IMR-90 (cell line): ENCODE measurements around the gene DSC3. TPM values are rescaled to one million over a fixed set of nuclear protein-coding genes. Genes with fewer than 3 reads are reported as not detected.

Experiments used
- ATAC-seq: fragments of 200-7000 bp; cut with Tn5 transposase; 2 replicates; pipeline ENCODE4 v1.9.1; 2020; ENCODE audit warnings: low read depth, mild to moderate bottlenecking, moderate library complexity
- BruUV-seq: library from RNA; stranded (reverse); fragments of 400-500 nt; replicated peaks from 2 replicates; lab custom pipeline; 2021; lab: Mats Ljungman, UMichigan
- CTCF ChIA-PET: fragments of 300-600 bp; formaldehyde crosslinking; extraction: SDS; loops from one replicate; lab custom pipeline; 2021; ENCODE audit warnings: antibody characterized with exemption; lab: Yijun Ruan, JAX
- POLR2A ChIA-PET: fragments of 300-600 bp; sonication (Branson Sonifier 250); formaldehyde crosslinking; loops from one replicate; lab custom pipeline; 2022; ENCODE audit warnings: antibody characterized with exemption; ENCODE audit not compliant: unreplicated experiment; lab: Charles Lee
- DNase-seq: peaks from one replicate; pipeline ENCODE4 v3.0.0; 2013
- H2AFZ ChIP-seq: replicated peaks from 2 replicates; pipeline ENCODE3; 2013; ENCODE audit warnings: low read length, mild to moderate bottlenecking; ENCODE audit not compliant: poor library complexity
- H2AK5ac ChIP-seq: 2 replicates; pipeline ENCODE4 v1.6.1; 2013; ENCODE audit warnings: low read depth, low read length, inconsistent platforms
- H2AK9ac ChIP-seq: replicated peaks from 2 replicates; pipeline ENCODE3; 2013; ENCODE audit warnings: mild to moderate bottlenecking, low read depth, low read length, moderate library complexity; ENCODE audit not compliant: poor library complexity
- H2BK120ac ChIP-seq: 2 replicates; pipeline ENCODE4 v1.6.1; 2013; ENCODE audit warnings: low read depth, low read length, inconsistent platforms
- H2BK15ac ChIP-seq: 3 replicates; pipeline ENCODE4 v1.6.1; 2013; ENCODE audit warnings: low read depth, low read length, inconsistent platforms
- H2BK20ac ChIP-seq: 2 replicates; pipeline ENCODE4 v1.6.1; 2013; ENCODE audit warnings: low read depth, mild to moderate bottlenecking, inconsistent platforms, low read length, moderate library complexity
- H2BK5ac ChIP-seq: 2 replicates; pipeline ENCODE4 v1.6.1; 2013; ENCODE audit warnings: mild to moderate bottlenecking, low read depth, low read length, inconsistent platforms; ENCODE audit not compliant: poor library complexity, severe bottlenecking
- H3K14ac ChIP-seq: replicated peaks from 2 replicates; pipeline ENCODE4 v1.6.1; 2013; ENCODE audit warnings: low read depth, low read length, inconsistent platforms
- H3K18ac ChIP-seq: 2 replicates; pipeline ENCODE4 v1.6.1; 2013; ENCODE audit warnings: low read depth, low read length, control low read depth
- H3K23ac ChIP-seq: 2 replicates; pipeline ENCODE4 v1.6.1; 2013; ENCODE audit warnings: low read depth, low read length, inconsistent platforms
- H3K27ac ChIP-seq: 2 replicates; pipeline ENCODE4 v1.5.1; 2013; ENCODE audit warnings: mild to moderate bottlenecking, control low read depth, low read length; ENCODE audit not compliant: insufficient read depth
- H3K27me3 ChIP-seq: 2 replicates; pipeline ENCODE4 v1.6.1; 2013; ENCODE audit warnings: low read length; ENCODE audit not compliant: control insufficient read depth, insufficient read depth
- H3K36me3 ChIP-seq: 2 replicates; pipeline ENCODE4 v1.6.1; 2013; ENCODE audit warnings: low read length, mixed read lengths; ENCODE audit not compliant: control insufficient read depth, insufficient read depth
- H3K4ac ChIP-seq: 2 replicates; pipeline ENCODE4 v1.6.1; 2013; ENCODE audit warnings: low read depth, low read length, inconsistent platforms
- H3K4me1 ChIP-seq: 2 replicates; pipeline ENCODE4 v1.6.1; 2013; ENCODE audit warnings: low read length, mixed read lengths; ENCODE audit not compliant: control insufficient read depth, insufficient read depth
- H3K4me2 ChIP-seq: 2 replicates; pipeline ENCODE4 v1.6.1; 2013; ENCODE audit warnings: low read depth, mild to moderate bottlenecking, control low read depth, low read length, moderate library complexity
- H3K4me3 ChIP-seq: 2 replicates; pipeline ENCODE4 v1.5.1; 2013; ENCODE audit warnings: low read depth, mild to moderate bottlenecking, control low read depth, low read length, moderate library complexity; ENCODE audit not compliant: insufficient read depth
- H3K56ac ChIP-seq: 2 replicates; pipeline ENCODE4 v1.6.1; 2013; ENCODE audit warnings: low read length, inconsistent platforms; ENCODE audit not compliant: insufficient read depth; ENCODE audit errors: extremely low read depth
- H3K79me1 ChIP-seq, 2 experiments: 2 replicates each; pipeline ENCODE4 v1.6.1; 2013; ENCODE audit warnings: low read length in 2 of 2, inconsistent platforms in 1 of 2, low read depth in 1 of 2
- H3K9ac ChIP-seq: 2 replicates; pipeline ENCODE4 v1.6.1; 2013; ENCODE audit warnings: low read depth, low read length, control low read depth
- H3K9me1 ChIP-seq: 2 replicates; pipeline ENCODE4 v1.6.1; 2013; ENCODE audit warnings: low read length, inconsistent platforms; ENCODE audit not compliant: insufficient read depth
- H3K9me3 ChIP-seq: 2 replicates; pipeline ENCODE4 v1.6.1; 2013; ENCODE audit warnings: low read length; ENCODE audit not compliant: control insufficient read depth, insufficient read depth
- H4K20me1 ChIP-seq: 2 replicates; pipeline ENCODE4 v1.6.1; 2013; ENCODE audit warnings: low read length, inconsistent platforms; ENCODE audit not compliant: insufficient read depth
- H4K5ac ChIP-seq: 2 replicates; pipeline ENCODE4 v1.6.1; 2013; ENCODE audit warnings: mild to moderate bottlenecking, low read depth, low read length, control low read depth
- H4K8ac ChIP-seq, 2 experiments: 2 replicates each; pipeline ENCODE4 v1.6.1; 2013; ENCODE audit warnings: low read depth in 2 of 2, low read length in 2 of 2, control low read depth in 1 of 2, inconsistent platforms in 1 of 2
- H4K91ac ChIP-seq: 2 replicates; pipeline ENCODE4 v1.6.1; 2013; ENCODE audit warnings: low read depth, low read length, inconsistent platforms; ENCODE audit not compliant: insufficient read depth
- BHLHE40 ChIP-seq: fragments of 150-350 bp; IDR thresholded peaks from 2 replicates; pipeline ENCODE4 v1.6.1; 2016; ENCODE audit warnings: mild to moderate bottlenecking, low read depth, low read length
- CEBPB ChIP-seq: IDR thresholded peaks from 2 replicates; pipeline ENCODE4 v1.6.1; 2012; ENCODE audit warnings: low read depth, low read length, improper control_type of control experiment
- CHD1 ChIP-seq: IDR thresholded peaks from 2 replicates; pipeline ENCODE4 v1.6.1; 2012; ENCODE audit warnings: low read depth, low read length, improper control_type of control experiment
- FOS ChIP-seq: fragments of 150-350 bp; IDR thresholded peaks from 2 replicates; pipeline ENCODE4 v1.6.1; 2016; ENCODE audit warnings: low read depth, low read length
- MAFK ChIP-seq: IDR thresholded peaks from 2 replicates; pipeline ENCODE4 v1.6.1; 2012; ENCODE audit warnings: low read depth, low read length, improper control_type of control experiment
- MAZ ChIP-seq: IDR thresholded peaks from 2 replicates; pipeline ENCODE4 v1.6.1; 2012; ENCODE audit warnings: low read depth, mild to moderate bottlenecking, low read length, improper control_type of control experiment, moderate library complexity, borderline replicate concordance
- MXI1 ChIP-seq: IDR thresholded peaks from 2 replicates; pipeline ENCODE4 v1.6.1; 2012; ENCODE audit warnings: low read depth, mild to moderate bottlenecking, low read length, moderate library complexity, borderline replicate concordance
- POLR2A ChIP-seq: IDR thresholded peaks from 2 replicates; pipeline ENCODE4 v1.6.1; 2012; ENCODE audit warnings: mild to moderate bottlenecking, low read depth, low read length
- RAD21 ChIP-seq: IDR thresholded peaks from 2 replicates; pipeline ENCODE4 v1.6.1; 2012; ENCODE audit warnings: low read length, improper control_type of control experiment
- RCOR1 ChIP-seq: IDR thresholded peaks from 2 replicates; pipeline ENCODE4 v1.6.1; 2012; ENCODE audit warnings: mild to moderate bottlenecking, low read length, improper control_type of control experiment; ENCODE audit not compliant: insufficient replicate concordance
- RFX5 ChIP-seq: IDR thresholded peaks from 2 replicates; pipeline ENCODE4 v1.8.0; 2012; ENCODE audit warnings: low read depth, mild to moderate bottlenecking, low read length, moderate library complexity
- SMC3 ChIP-seq: fragments of 150-350 bp; IDR thresholded peaks from 2 replicates; pipeline ENCODE4 v1.6.1; 2016; ENCODE audit warnings: low read depth, mild to moderate bottlenecking, antibody characterized with exemption, low read length, moderate library complexity
- WGBS, 2 experiments: methylation state at CpG; one replicate each; pipeline versions ENCODE4 v1.1.5 to v1.1.7; 2013; ENCODE audit warnings: missing lambda C conversion rate in 2 of 2; ENCODE audit not compliant: insufficient read length in 1 of 2; ENCODE audit errors: extremely low coverage in 2 of 2; 5-methylcytosine and 5-hydroxymethylcytosine counted together
- dilution Hi-C: fragments of 300-500 bp; cut with HindIII; formaldehyde crosslinking; loops from one replicate; pipeline ENCODE4 v1.14.3; 2018; ENCODE audit warnings: low sequenced_read_pairs; ENCODE audit not compliant: unreplicated experiment
- in situ Hi-C: fragments of 300-500 bp; cut with MboI; formaldehyde crosslinking; loops from 3 replicates; pipeline ENCODE4 v1.14.3; 2019; ENCODE audit warnings: low sequenced_read_pairs, inconsistent platforms, mixed read lengths
- intact Hi-C: fragments of 100-400 bp; cut with micrococcal nuclease; formaldehyde crosslinking; loops from 2 replicates; pipeline ENCODE4 v1.10.0; 2022
- polyA plus RNA-seq, 3 experiments: library from polyadenylated mRNA; depleted of rRNA; stranded (reverse); fragments of >200 nt; gene quantifications; 2 replicates each; pipeline ENCODE4 v1.2.3, GENCODE V29; 2012; ENCODE audit warnings: low replicate concordance in 1 of 3
- total RNA-seq: library from RNA; depleted of rRNA; stranded (reverse); fragments of >200 nt; gene quantifications from 2 replicates; pipeline ENCODE4 v1.2.3, GENCODE V29; 2012
- TF ChIP-seq, protein P1 (sequence below): fragments of 150-350 bp; IDR thresholded peaks from 2 replicates; pipeline ENCODE4 v1.6.1; 2016; ENCODE audit warnings: low read depth, mild to moderate bottlenecking, low read length, moderate library complexity, borderline replicate concordance
- TF ChIP-seq, protein P2 (sequence below): fragments of 150-350 bp; IDR thresholded peaks from 2 replicates; pipeline ENCODE4 v1.6.1; 2017; ENCODE audit warnings: mild to moderate bottlenecking, antibody characterized with exemption, low read length, low read depth

DSC3 gene
- total and polyA plus RNA-seq, 2 of the 4 experiments (the other 2 are of a cell fraction) = under 0.01 to 0.09 TPM

- no peak overlapping the region for H2BK5ac ChIP-seq
- ChIA-PET CTCF (no interaction called here), POLR2A (no interaction called here)
- dilution Hi-C loops (no loop called here), intact Hi-C loops (no loop called here), in situ Hi-C loops (no loop called here)
- TF ChIP-seq RFX5 (no peak), RCOR1 (no peak), CHD1 (no peak), SMC3 (no peak), CEBPB (no peak), MAZ (no peak), BHLHE40 (no peak), FOS (no peak), MXI1 (no peak), RAD21 (no peak), POLR2A (no peak), MAFK (no peak)
- TF ChIP-seq, protein P1, sequence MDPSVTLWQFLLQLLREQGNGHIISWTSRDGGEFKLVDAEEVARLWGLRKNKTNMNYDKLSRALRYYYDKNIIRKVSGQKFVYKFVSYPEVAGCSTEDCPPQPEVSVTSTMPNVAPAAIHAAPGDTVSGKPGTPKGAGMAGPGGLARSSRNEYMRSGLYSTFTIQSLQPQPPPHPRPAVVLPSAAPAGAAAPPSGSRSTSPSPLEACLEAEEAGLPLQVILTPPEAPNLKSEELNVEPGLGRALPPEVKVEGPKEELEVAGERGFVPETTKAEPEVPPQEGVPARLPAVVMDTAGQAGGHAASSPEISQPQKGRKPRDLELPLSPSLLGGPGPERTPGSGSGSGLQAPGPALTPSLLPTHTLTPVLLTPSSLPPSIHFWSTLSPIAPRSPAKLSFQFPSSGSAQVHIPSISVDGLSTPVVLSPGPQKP = no peak
- TF ChIP-seq, protein P2, sequence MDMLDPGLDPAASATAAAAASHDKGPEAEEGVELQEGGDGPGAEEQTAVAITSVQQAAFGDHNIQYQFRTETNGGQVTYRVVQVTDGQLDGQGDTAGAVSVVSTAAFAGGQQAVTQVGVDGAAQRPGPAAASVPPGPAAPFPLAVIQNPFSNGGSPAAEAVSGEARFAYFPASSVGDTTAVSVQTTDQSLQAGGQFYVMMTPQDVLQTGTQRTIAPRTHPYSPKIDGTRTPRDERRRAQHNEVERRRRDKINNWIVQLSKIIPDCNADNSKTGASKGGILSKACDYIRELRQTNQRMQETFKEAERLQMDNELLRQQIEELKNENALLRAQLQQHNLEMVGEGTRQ = no peak
- no peak overlapping the region for H4K91ac ChIP-seq
- no peak overlapping the region for H3K9ac ChIP-seq
- DNase-seq = no peak
- H4K20me1 ChIP-seq = no peaks in the 10 kb centered on the region
- H3K4me3 ChIP-seq = no peak overlapping the region
- no peak overlapping the region for H3K18ac ChIP-seq
- H2BK120ac ChIP-seq = no peak overlapping the region
- no peak overlapping the region for H3K4ac ChIP-seq
- H3K79me1 ChIP-seq = no peaks in the 10 kb centered on the region
- no peak overlapping the region for H3K14ac ChIP-seq
- no peak for ATAC-seq
- H2AK9ac ChIP-seq = no peak overlapping the region
- no peak overlapping the region for H2BK15ac ChIP-seq
- no peaks in the 10 kb centered on the region for H3K27me3 ChIP-seq
- H3K9me1 ChIP-seq = no peaks in the 10 kb centered on the region
- no peaks in the 10 kb centered on the region for H3K36me3 ChIP-seq
- H2BK20ac ChIP-seq = no peak overlapping the region
- no peak overlapping the region for H3K23ac ChIP-seq
- H3K4me2 ChIP-seq = no peak overlapping the region
- BruUV-seq = no TSS peak
- no peaks in the 10 kb centered on the region for H3K9me3 ChIP-seq
- H4K8ac ChIP-seq = no peak overlapping the region
- no peak overlapping the region for H4K5ac ChIP-seq
- H3K4me1 ChIP-seq = no peaks in the 10 kb centered on the region
- no peak overlapping the region for H2AFZ ChIP-seq
- no peak overlapping the region for H2AK5ac ChIP-seq
- H3K27ac ChIP-seq = no peak overlapping the region
- no peak overlapping the region for H3K56ac ChIP-seq
- no CpG with 5 or more reads among the region's 2 CpGs for WGBS, 2 experiments
Measured at GRCh38 chr18:30957066-30957465, 85.5 kb downstream of the DSC3 start.
